Measurements from ENCODE around the gene HRH3. TPM values are rescaled to one million over a fixed set of nuclear protein-coding genes. Genes with fewer than 3 reads are reported as not detected.
A peak's percentile ranks its signal among the peaks of the same experiment; 100 is the strongest.

The HRH3 gene
- total RNA-seq, 6 donors from 2014 or later, result not detected

DNA sequence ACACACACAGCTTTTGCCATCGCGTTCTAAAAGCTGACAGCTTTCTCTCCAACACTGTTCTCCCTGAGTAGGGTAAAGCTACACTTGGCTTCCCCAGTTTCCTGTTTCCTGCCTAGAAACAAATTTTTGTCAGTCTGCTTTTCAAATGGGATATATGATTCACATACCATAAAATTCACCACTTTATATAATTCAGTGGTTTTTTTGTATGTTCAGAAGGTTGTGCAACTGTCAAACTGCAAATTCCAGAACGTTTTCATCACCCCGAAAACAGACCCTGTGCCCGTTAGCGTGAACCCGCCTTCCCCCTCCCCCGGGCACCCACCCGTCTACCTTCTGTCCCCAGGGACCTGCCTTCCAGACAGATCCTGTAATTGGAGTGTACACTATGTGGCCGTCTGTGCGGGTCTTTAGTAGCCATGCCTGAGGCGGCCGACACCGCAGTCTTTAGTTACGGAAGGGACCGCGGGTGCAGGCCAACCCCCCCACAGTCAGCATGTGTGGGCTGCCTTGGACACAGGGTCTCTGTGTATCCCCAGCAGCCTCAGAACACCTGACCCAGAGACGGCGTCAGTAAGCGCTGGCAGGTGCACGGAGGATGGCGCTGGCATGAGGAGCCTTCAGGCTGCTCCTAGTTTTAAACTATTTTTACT, 16.6 kb downstream of the HRH3 start:
- Histone ChIP-seq H3K4me1 (no peaks in the 10 kb centered on the region), H3K27ac (no peak overlapping the region), H3K4me3 (no peak overlapping the region), H3K36me3 (peaks cover 22 to 51% (median 40%) of the 10 kb centered on the region in 4 donors), H3K9me3 (no peaks in the 10 kb centered on the region), H3K27me3 (no peaks in the 10 kb centered on the region)
- TF ChIP-seq POLR2AphosphoS5 (IDR thresholded peaks at IDR 0.05) (no peak), EP300 (IDR thresholded peaks at IDR 0.05) (no peak), POLR2A (IDR thresholded peaks at IDR 0.05) (no peak)
- TF ChIP-seq, protein P1, sequence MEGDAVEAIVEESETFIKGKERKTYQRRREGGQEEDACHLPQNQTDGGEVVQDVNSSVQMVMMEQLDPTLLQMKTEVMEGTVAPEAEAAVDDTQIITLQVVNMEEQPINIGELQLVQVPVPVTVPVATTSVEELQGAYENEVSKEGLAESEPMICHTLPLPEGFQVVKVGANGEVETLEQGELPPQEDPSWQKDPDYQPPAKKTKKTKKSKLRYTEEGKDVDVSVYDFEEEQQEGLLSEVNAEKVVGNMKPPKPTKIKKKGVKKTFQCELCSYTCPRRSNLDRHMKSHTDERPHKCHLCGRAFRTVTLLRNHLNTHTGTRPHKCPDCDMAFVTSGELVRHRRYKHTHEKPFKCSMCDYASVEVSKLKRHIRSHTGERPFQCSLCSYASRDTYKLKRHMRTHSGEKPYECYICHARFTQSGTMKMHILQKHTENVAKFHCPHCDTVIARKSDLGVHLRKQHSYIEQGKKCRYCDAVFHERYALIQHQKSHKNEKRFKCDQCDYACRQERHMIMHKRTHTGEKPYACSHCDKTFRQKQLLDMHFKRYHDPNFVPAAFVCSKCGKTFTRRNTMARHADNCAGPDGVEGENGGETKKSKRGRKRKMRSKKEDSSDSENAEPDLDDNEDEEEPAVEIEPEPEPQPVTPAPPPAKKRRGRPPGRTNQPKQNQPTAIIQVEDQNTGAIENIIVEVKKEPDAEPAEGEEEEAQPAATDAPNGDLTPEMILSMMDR (IDR thresholded peaks at IDR 0.05), result no peak
- peak in 1 of 2 donors; percentile 44 for DNase-seq
- 86 to 89% methylated on average over 22 of the region's 22 CpGs for WGBS, 2 donors
- no peak for ATAC-seq (ENCODE audit: low FRiP score in 2 of 2)

DNA sequence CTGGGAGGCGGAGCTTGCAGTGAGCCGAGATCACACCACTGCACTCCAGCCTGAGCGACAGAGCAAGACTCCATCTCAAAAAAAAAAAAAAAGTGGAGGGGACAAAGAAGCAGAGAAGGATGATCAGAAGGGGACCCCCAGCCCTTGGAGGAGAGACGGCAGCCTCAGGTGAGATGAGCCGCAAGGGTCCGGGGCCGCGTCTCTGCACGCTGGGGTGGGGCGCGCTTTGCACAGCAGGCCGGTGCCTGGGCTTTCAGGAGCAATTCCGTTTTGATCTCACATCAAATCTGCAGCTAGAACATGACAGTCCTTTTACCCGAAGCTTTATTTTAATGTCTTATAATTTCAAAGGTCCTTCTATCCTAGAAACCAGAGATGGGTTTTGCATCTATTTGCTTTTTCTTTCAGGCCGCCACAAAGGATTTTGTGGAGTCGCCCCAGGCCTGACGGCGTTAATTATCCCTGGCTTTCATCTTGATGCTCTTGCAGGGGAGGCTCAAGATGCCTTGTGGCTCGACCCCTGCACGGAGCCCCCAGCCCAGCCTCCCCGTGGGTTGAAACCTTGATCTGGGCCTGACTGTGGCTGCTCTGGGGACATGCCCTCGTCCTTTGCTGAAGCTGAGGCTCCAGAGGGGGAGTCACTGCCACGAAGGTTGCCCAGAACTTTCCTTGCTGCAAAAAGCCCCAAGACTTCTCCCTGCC, 17.3 kb downstream of the HRH3 start:
- TF ChIP-seq POLR2A (IDR thresholded peaks at IDR 0.05), result no peak
- TF ChIP-seq, protein P1 (IDR thresholded peaks at IDR 0.05), result no peak
- Histone ChIP-seq H3K4me1 (no peaks in the 10 kb centered on the region), H3K4me3 (no peak overlapping the region), H3K9me3 (no peaks in the 10 kb centered on the region), H3K36me3 (peaks cover 27 to 58% (median 47%) of the 10 kb centered on the region in 4 donors), H3K27me3 (no peaks in the 10 kb centered on the region), H3K27ac (no peak overlapping the region)
- ATAC-seq (ENCODE audit: low FRiP score in 2 of 2), result no peak
- 86 to 92% methylated on average over 23 of the region's 23 CpGs for WGBS, 2 donors
- DNase-seq, result no peak

DNA sequence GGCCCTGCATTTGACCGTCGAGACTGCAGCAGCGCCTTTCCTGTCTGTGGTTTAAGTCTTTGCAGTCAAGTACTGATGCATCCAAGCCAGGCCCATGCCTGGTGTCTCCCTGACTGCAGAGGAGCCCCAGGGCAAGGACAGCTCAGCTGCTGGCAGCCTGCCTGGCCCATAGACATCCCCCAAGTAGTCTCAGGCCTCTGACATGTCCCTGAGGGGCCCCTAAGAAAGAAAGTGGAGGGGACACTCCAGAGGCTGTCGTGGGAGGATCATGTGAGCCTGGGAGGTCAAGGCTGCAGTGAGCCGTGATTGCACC, 18.0 kb downstream of the HRH3 start:
- H3K9me3 ChIP-seq, result no peaks in the 10 kb centered on the region
- no peaks in the 10 kb centered on the region for H3K4me1 ChIP-seq
- H3K4me3 ChIP-seq, result no peak overlapping the region
- H3K27ac ChIP-seq, result no peak overlapping the region
- H3K36me3 ChIP-seq, result peaks cover 27 to 64% (median 52%) of the 10 kb centered on the region in 4 donors
- ATAC-seq (ENCODE audit: low FRiP score in 2 of 2) (no peak), DNase-seq (no peak)
- H3K27me3 ChIP-seq, result no peaks in the 10 kb centered on the region
- WGBS, 2 donors, result 75 to 96% methylated on average over 2 to 5 of the region's 5 CpGs
- no peak for TF ChIP-seq POLR2AphosphoS5 (IDR thresholded peaks at IDR 0.05)
- no peak for TF ChIP-seq EP300 (IDR thresholded peaks at IDR 0.05)
- TF ChIP-seq, protein P1 (IDR thresholded peaks at IDR 0.05), result no peak
- TF ChIP-seq POLR2A (IDR thresholded peaks at IDR 0.05), result no peak

DNA sequence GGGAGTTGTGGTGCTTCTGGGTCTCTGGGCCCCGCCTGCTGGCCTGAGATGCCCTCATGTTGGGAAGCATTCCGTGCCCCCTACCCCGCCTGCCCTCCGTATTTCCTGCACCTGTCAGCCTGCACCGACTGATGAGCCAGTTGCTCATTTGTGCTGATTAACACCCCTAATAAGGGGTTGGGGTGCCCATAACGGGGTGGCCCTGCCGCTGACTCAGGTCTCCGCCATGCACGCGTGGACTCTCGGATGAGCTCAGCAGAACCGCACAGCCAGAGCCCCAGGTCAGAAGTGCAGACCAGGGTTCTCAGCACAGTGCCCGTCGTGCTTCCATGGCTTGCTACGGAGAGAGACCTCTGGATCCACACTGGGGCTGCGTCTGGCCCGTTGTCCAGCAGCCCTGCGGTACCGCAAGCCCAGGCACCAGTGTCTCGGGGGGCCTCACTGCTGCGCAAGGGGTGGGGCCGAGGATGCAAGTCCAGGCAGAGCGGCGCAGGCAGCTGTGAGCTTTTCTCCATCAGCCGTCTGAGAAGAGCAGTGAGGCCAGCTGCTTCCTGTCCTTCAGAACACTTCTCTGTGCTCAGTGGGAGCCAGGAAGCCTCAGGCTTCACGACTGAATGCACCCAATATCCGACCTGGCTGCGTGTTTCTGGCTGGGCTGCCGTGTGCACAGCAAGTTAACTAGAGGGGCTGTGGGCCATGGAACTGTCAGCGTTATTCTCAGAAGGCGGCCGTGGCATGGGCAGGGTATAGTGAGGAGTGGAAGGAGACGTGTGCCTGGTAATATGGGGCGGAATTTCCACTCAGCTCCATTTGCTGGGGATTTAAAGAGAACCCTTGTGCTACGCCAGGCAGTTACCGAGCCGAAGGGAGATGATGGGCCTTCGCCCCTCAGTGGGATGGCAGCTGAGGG, 18.6 kb downstream of the HRH3 start:
- H3K4me1 ChIP-seq, result no peaks in the 10 kb centered on the region
- 89 to 93% methylated on average over 20 to 29 of the region's 38 CpGs for WGBS, 2 donors
- no peaks in the 10 kb centered on the region for H3K9me3 ChIP-seq
- no peak overlapping the region for H3K27ac ChIP-seq
- TF ChIP-seq EP300 (IDR thresholded peaks at IDR 0.05), result no peak
- no peak for TF ChIP-seq POLR2A (IDR thresholded peaks at IDR 0.05)
- TF ChIP-seq, protein P1 (IDR thresholded peaks at IDR 0.05), result no peak
- no peak for TF ChIP-seq POLR2AphosphoS5 (IDR thresholded peaks at IDR 0.05)
- no peak for ATAC-seq (ENCODE audit: low FRiP score in 2 of 2)
- H3K27me3 ChIP-seq, result no peaks in the 10 kb centered on the region
- H3K4me3 ChIP-seq, result no peak overlapping the region
- H3K36me3 ChIP-seq, result peaks cover 27 to 69% (median 56%) of the 10 kb centered on the region in 4 donors
- DNase-seq, result peak in 1 of 2 donors; percentile 64
